GM18505 (cell line): ENCODE data around the gene BCL2L13.
"Not testable (repeated sequence)": the region's sequence is repeated elsewhere in the genome, so short reads cannot be mapped to it uniquely, and the experiment has no call there.

Experiments
- ATAC-seq: cut with Tn5 transposase; IDR thresholded peaks from one replicate; pipeline ENCODE4 v1.9.1; 2021; ENCODE audit not compliant: unreplicated experiment
- POLR2A ChIP-seq: IDR thresholded peaks from 4 replicates; pipeline ENCODE4 v1.6.1; 2011; ENCODE audit warnings: borderline replicate concordance; ENCODE audit not compliant: insufficient read depth, insufficient read length; ENCODE audit errors: extremely low read depth

Gene BCL2L13

GRCh38 chr22:17754233-17754925, 115.8 kb downstream of the BCL2L13 start:
- no peak for TF ChIP-seq POLR2A
- ATAC-seq, result no peak

- no peak for TF ChIP-seq POLR2A
- ATAC-seq, result no peak
Measured at GRCh38 chr22:17761138-17761488, 122.6 kb downstream of the BCL2L13 start.

DNA sequence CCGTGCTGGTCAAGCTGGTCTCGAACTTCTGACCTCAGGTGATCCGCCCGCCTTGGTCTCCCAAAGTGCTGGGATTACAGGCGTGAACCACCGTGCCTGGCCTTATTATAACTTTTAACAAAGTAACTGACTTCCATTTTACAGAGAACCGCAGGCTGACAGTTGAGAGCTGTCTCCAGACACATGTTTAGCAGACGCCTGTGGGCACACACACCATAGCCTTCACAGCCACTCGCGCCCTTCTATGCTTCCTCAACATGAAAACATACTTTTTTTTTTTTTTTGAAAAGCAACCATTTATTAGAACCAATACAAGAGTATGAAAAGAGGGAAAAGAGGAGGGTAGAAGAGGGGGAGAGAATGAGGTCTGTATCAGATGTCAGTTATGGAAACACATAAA, 124.9 kb downstream of the BCL2L13 start:
- not testable (repeated sequence) for ATAC-seq

GRCh38 chr22:17764036-17764435, 125.5 kb downstream of the BCL2L13 start:
- ATAC-seq, result no peak
- no peak for TF ChIP-seq POLR2A

DNA sequence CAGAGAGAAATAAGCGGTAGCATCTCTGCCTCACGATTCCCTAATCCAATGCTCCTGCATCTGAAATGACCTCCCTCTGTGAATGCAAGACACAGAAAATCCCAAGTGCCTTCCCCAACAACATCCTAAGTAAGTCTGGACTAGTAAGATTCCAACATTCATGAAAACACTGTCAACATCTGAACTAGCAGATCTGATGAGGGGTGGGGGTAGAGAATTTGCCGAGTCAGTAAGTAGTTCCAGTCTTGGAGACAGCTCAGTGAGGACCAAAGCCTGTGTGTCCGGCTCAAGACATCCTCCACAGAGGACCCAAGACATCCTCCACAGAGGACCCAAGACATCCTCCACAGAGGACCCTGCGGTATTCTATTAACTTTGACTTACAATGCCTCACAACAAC, 126.3 kb downstream of the BCL2L13 start:
- ATAC-seq, result not testable (repeated sequence)

- no peak for ATAC-seq
- no peak for TF ChIP-seq POLR2A
Measured at GRCh38 chr22:17767233-17768065, 128.9 kb downstream of the BCL2L13 start.

GRCh38 chr22:17769013-17769715, 130.6 kb downstream of the BCL2L13 start:
- ATAC-seq, result no peak
- TF ChIP-seq POLR2A, result no peak

DNA sequence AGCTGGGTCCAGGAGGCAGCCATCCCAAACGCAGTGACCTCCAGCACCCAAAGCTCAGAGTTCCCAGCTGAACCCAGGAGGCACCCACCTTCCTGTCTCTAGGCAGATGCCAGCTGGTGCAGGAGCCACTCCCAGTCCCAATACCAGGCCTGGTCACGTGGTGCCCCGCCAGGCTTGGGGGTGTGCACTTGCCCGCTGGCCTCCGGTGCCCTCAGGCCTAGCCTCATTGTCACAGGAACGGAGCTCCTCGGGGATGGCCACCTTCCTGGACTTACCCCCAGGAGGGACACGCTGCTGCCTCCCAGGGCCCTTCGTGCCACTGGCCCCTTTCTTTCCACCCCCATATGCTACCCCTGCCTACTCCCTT, 131.1 kb downstream of the BCL2L13 start:
- TF ChIP-seq POLR2A, result no peak
- no peak for ATAC-seq

GRCh38 chr22:17770180-17771077, 131.9 kb downstream of the BCL2L13 start:
- TF ChIP-seq POLR2A, result no peak
- no peak for ATAC-seq

- no peak for TF ChIP-seq POLR2A
- no peak for ATAC-seq
Measured at GRCh38 chr22:17772249-17772957, 133.8 kb downstream of the BCL2L13 start.

- TF ChIP-seq POLR2A, result no peak
- ATAC-seq, result no peak
Measured at GRCh38 chr22:17772958-17773605, 134.5 kb downstream of the BCL2L13 start.

DNA sequence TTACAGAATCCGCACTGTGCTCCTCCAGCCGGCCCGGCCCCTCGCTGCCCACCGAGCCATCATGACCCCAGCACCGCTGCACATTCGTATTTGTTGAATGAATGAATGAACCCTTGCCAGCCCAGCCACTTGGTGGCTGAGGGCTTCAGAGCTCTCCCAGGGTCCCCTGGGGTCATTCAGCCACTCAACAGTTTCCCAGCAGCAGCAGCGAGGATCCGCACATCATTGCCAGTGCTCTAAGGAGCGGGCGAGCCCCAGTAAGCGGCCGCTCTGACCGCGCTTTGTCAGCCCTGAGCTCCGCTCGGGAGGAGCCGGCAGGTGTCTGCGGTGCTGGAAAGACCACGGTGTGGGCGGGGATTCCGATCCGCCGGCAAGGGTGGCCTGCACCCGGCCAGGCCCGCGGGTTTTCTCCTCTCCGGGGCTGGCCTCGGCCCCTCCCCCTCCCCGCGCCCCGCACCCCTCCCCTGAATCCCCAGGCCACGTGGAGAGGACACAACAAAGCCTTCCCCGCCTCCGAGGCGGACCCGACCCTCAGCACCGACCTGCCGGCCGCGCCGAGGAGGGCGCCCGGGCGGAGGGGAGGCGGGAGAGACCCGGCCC, 135.1 kb downstream of the BCL2L13 start:
- TF ChIP-seq POLR2A, result peak; percentile 38
- ATAC-seq, result peak; percentile 35

GRCh38 chr22:17774206-17774925, 135.8 kb downstream of the BCL2L13 start, which contains the start of gene BID:
Gene BID, minus strand, starts transcription at chr22:17774469. Its CDS starts 24,353 bp downstream, at chr22:17750116.
- ATAC-seq, result peak; percentile 36
- TF ChIP-seq POLR2A, result peak; percentile 40
